ENCODE measurements around the gene ABCA9.
"Not testable (repeated sequence)": the region's sequence is repeated elsewhere in the genome, so short reads cannot be mapped to it uniquely, and the experiment has no call there.

ABCA9 gene

GRCh38 chr17:68954146-68954896, 106.4 kb downstream of the ABCA9 start:
- DNase-seq = no peak

- no peak for DNase-seq
Observed at GRCh38 chr17:68953340-68953997, 107.3 kb downstream of the ABCA9 start.

GRCh38 chr17:68950725-68951124, 110.0 kb downstream of the ABCA9 start:
- DNase-seq = no peak

GRCh38 chr17:68947868-68948267, 112.9 kb downstream of the ABCA9 start:
- not testable (repeated sequence) for DNase-seq

- DNase-seq = no peak
Observed at GRCh38 chr17:68944435-68945035, 116.2 kb downstream of the ABCA9 start.

GRCh38 chr17:68943812-68944182, 116.9 kb downstream of the ABCA9 start:
- DNase-seq = not testable (repeated sequence)

GRCh38 chr17:68943123-68943811, 117.5 kb downstream of the ABCA9 start:
- DNase-seq = no peak

GRCh38 chr17:68942389-68942788, 118.3 kb downstream of the ABCA9 start:
- no peak for DNase-seq

- DNase-seq = no peak
Observed at GRCh38 chr17:68941761-68942160, 119.0 kb downstream of the ABCA9 start.

GRCh38 chr17:68939195-68939594, 121.5 kb downstream of the ABCA9 start:
- DNase-seq = no peak

- DNase-seq = no peak
Observed at GRCh38 chr17:68937890-68938514, 122.7 kb downstream of the ABCA9 start.

GRCh38 chr17:68927516-68927915, 133.2 kb downstream of the ABCA9 start:
- no peak for DNase-seq

- DNase-seq = no peak
Observed at GRCh38 chr17:68924793-68925720, 135.7 kb downstream of the ABCA9 start.
